HEK293T (cell line): ENCODE data around the gene NOXO1.

Experiments
- CTCF ChIA-PET: fragments of 350-600 bp; formaldehyde crosslinking; extraction: SDS; loops from one replicate; lab custom pipeline; 2021; ENCODE audit warnings: antibody characterized with exemption, inconsistent platforms; lab: Yijun Ruan, JAX
- POLR2A ChIA-PET: fragments of 350-600 bp; formaldehyde crosslinking; extraction: SDS; loops from one replicate; lab custom pipeline; 2020; ENCODE audit warnings: antibody characterized with exemption, inconsistent platforms; lab: Yijun Ruan, JAX
- DNase-seq: peaks from one replicate; pipeline ENCODE4 v3.0.0; 2012; ENCODE audit warnings: mixed read lengths; ENCODE audit errors: extremely low spot score
- ARNT ChIP-seq: fragments of 450-650 bp; IDR thresholded peaks from 2 replicates; pipeline ENCODE4 v1.6.1; 2017; ENCODE audit warnings: mild to moderate bottlenecking
- BHLHE40 ChIP-seq: fragments of 450-650 bp; IDR thresholded peaks from 2 replicates; pipeline ENCODE4 v1.6.1; 2016; ENCODE audit warnings: mild to moderate bottlenecking, moderate library complexity, borderline replicate concordance
- CTBP1 ChIP-seq: fragments of 450-650 bp; IDR thresholded peaks from 2 replicates; pipeline ENCODE4 v1.6.1; 2016; ENCODE audit warnings: borderline replicate concordance
- ELF4 ChIP-seq: fragments of 450-650 bp; IDR thresholded peaks from 2 replicates; pipeline ENCODE4 v1.6.1; 2017; ENCODE audit warnings: antibody characterized with exemption
- FOXA1 ChIP-seq: fragments of 450-650 bp; IDR thresholded peaks from 2 replicates; pipeline ENCODE4 v1.6.1; 2016; ENCODE audit warnings: mild to moderate bottlenecking
- FOXK2 ChIP-seq: fragments of 450-650 bp; IDR thresholded peaks from 2 replicates; pipeline ENCODE4 v1.6.1; 2016; ENCODE audit warnings: mild to moderate bottlenecking
- FOXM1 ChIP-seq: fragments of 450-650 bp; IDR thresholded peaks from 2 replicates; pipeline ENCODE4 v1.6.1; 2017; ENCODE audit warnings: mild to moderate bottlenecking, borderline replicate concordance
- HDGF ChIP-seq: fragments of 450-650 bp; IDR thresholded peaks from 2 replicates; pipeline ENCODE4 v1.6.1; 2017; ENCODE audit warnings: antibody characterized with exemption, borderline replicate concordance
- L3MBTL2 ChIP-seq: fragments of 450-650 bp; conservative IDR thresholded peaks from 2 replicates; pipeline ENCODE4 v1.6.1; 2016; ENCODE audit warnings: mild to moderate bottlenecking
- LEF1 ChIP-seq: fragments of 450-650 bp; IDR thresholded peaks from 2 replicates; pipeline ENCODE4 v1.6.1; 2017; ENCODE audit warnings: mild to moderate bottlenecking, borderline replicate concordance
- NFRKB ChIP-seq: fragments of 450-650 bp; IDR thresholded peaks from 2 replicates; pipeline ENCODE4 v1.6.1; 2016; ENCODE audit warnings: mild to moderate bottlenecking, moderate library complexity
- SP1 ChIP-seq: fragments of 450-650 bp; IDR thresholded peaks from 2 replicates; pipeline ENCODE4 v1.6.1; 2017
- SUZ12 ChIP-seq: fragments of 450-650 bp; IDR thresholded peaks from 2 replicates; pipeline ENCODE4 v1.6.1; 2016; ENCODE audit warnings: mild to moderate bottlenecking
- TARDBP ChIP-seq: fragments of 450-650 bp; IDR thresholded peaks from 2 replicates; pipeline ENCODE4 v1.6.1; 2016
- ZNF384 ChIP-seq: fragments of 450-650 bp; IDR thresholded peaks from 2 replicates; pipeline ENCODE4 v1.6.1; 2016
- TF ChIP-seq, protein P1 (sequence below): fragments of 450-650 bp; IDR thresholded peaks from 2 replicates; pipeline ENCODE4 v1.6.1; 2016

Gene NOXO1

DNA sequence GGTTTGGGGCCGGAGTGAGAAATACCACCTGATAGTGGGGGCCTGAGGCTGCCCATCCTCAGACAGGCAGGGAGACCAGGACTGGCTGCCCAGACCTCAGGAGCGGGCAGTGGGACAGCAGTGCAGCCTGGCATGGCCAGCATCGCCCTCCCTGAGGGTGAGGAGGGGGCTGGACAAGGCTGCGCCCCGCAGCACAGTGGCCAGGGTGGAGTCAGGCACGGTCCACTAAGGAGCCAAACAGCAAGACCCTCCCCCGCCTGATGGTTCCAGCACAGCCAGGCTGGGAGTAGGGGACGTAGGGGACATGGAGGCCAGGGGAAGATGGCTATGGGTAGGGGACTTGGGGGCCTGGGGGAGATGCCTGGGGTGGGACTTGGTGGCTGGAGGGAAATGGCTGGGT is 25.0 kb upstream of the NOXO1 start:
- no peak for DNase-seq
- TF ChIP-seq NFRKB, result no peak
- no peak for TF ChIP-seq FOXA1
- TF ChIP-seq LEF1, result no peak
- TF ChIP-seq ELF4, result no peak
- no peak for TF ChIP-seq FOXM1
- TF ChIP-seq L3MBTL2, result no peak
- TF ChIP-seq, protein P1, sequence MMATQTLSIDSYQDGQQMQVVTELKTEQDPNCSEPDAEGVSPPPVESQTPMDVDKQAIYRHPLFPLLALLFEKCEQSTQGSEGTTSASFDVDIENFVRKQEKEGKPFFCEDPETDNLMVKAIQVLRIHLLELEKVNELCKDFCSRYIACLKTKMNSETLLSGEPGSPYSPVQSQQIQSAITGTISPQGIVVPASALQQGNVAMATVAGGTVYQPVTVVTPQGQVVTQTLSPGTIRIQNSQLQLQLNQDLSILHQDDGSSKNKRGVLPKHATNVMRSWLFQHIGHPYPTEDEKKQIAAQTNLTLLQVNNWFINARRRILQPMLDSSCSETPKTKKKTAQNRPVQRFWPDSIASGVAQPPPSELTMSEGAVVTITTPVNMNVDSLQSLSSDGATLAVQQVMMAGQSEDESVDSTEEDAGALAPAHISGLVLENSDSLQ, result no peak
- TF ChIP-seq TARDBP, result no peak
- no peak for TF ChIP-seq ZNF384
- TF ChIP-seq BHLHE40, result no peak
- no peak for TF ChIP-seq SP1
- TF ChIP-seq HDGF, result no peak
- no peak for TF ChIP-seq CTBP1
- TF ChIP-seq ARNT, result no peak
- CTCF ChIA-PET, result no interaction called here
- POLR2A ChIA-PET, result interaction anchor here (3.1 kb wide), 1 partner anchor 41 kb away, joined by 23 read pairs; the partner anchor contains the start of gene RPS2

DNA sequence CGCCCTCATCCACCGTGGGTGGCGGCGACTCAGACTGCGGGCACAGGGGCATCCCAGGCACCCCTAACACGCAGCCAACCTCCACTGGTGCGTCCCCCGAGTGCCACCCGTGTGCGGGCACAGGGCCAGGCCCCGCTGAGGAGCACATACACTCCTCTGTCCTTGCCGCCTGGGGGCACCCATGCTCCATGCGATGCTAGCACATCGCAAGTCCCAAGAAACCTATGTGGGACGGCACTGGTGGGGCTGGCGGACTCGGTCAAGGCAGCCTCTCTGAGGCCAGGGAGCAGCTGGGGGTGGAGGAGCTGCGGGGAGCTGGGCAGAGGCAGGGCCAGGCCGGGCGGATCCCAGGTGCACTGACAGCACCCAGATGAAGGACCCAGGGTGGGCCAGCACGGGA is 24.4 kb upstream of the NOXO1 start:
- DNase-seq, result no peak
- CTCF ChIA-PET, result interaction anchor here (0.7 kb wide), 1 partner anchor 75 kb away, joined by 3 read pairs; no protein-coding TSS in a partner anchor
- TF ChIP-seq BHLHE40 (no peak), FOXA1 (no peak), NFRKB (no peak), HDGF (no peak), L3MBTL2 (no peak), CTBP1 (no peak), LEF1 (no peak), TARDBP (no peak), SUZ12 (no peak), SP1 (no peak), ARNT (no peak), ZNF384 (no peak), FOXK2 (no peak), ELF4 (no peak), FOXM1 (no peak)
- TF ChIP-seq, protein P1, result no peak

DNA sequence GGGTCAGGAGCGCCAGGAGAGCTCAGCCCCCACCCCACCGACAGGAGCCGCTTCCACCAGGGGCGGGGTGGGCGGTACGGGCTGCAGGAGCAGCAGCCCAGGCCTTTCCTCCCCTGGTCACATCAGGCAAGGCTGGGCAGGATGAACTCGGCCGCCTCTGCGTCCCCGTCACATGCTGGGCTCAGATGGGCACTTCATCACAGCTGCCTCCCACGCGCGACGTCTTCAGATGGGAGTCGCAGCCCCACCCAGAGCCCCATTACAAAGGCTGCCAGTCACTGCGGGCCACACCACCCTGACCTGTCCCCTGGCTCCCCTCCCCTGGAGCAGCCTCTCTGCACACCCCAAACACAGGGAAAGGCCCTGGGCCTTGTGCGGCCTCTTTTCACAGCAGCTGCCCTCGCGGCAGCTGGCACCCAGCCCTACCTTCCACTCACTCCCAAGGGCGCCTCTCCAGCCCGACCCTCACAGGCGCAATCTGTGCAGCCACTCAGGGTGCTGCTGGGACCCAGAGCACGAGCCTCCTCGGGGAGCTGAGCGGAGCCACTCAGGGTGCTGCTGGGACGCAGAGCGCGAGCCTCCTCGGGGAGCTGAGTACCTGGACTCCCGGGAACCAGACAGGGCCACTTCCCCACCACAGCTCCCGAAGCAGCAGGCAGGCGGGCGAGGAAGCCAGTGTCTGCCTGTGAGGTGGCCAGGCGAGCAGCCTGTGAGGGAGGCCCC is 23.7 kb upstream of the NOXO1 start:
- ChIA-PET POLR2A (interaction anchor here (1.4 to 3.1 kb wide), 4 partner anchors 10 to 150 kb away, joined by 4 to 23 read pairs (median 8); partner anchors contain the start of genes RPS2 and TRAF7), CTCF (interaction anchor here (0.7 to 1.7 kb wide), 5 partner anchors 10 to 135 kb away, joined by 3 to 13 read pairs (median 6); no protein-coding TSS in a partner anchor)
- DNase-seq, result no peak

More for the DNA sequence above, 24.4 kb upstream of the NOXO1 start:
- POLR2A ChIA-PET, result interaction anchor here (1.4 to 3.1 kb wide), 3 partner anchors 9 to 150 kb away, joined by 6 to 23 read pairs (median 9); partner anchors contain the start of genes RPS2 and TRAF7

DNA sequence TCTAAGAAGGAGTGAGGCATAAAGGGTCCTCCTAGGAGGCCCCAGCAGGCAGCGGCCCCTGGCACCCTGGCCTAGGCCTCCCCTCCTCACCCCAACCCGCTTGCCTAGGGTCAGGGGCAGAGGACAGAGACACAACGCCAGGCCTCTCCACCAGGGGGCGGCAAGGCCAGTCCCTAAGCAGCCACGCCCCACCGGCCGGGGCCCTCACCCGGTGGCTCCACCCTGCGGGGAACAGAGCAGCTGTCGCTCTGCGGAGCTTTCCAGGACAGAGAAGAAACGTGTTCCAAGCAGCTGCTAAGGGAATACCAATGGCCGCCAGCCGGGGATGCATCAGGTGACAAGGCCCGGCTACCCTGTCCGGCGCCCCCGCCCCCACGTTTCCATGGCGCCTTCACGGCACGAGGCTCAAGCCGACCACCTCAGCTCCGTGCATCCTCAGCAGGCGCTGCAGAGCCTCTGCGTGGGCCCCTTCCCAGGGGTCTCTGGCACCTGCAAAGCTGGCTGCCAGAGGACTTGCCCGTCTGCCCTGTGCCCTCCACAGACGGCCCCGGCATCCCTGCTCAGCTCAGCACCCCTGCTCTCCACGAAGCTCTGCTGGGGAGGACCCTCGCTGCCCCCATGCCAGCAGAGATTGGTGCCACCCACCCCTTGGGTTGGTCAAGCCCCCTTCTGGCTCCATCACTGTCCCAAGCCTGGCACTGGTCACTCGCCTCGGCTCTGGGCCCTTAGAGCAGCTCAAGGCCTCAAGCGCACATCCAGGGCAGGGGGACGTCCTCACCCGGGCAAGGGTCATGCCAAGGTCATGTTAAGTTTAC is 22.8 kb upstream of the NOXO1 start:
- ChIA-PET POLR2A (interaction anchor here (0.7 to 3.1 kb wide), 10 partner anchors 10 to 151 kb away, joined by 3 to 23 read pairs (median 5); partner anchors contain the start of genes GFER, NTHL1, RPS2 and TBL3), CTCF (interaction anchor here (0.6 to 1.7 kb wide), 9 partner anchors 9 to 149 kb away, joined by 3 to 13 read pairs (median 5); partner anchors contain the start of gene NOXO1)
- TF ChIP-seq L3MBTL2 (no peak), FOXA1 (no peak)
- TF ChIP-seq, protein P1, result peak; percentile 86
- DNase-seq, result peak; percentile 91

More for the DNA sequence above, 23.7 kb upstream of the NOXO1 start:
- TF ChIP-seq SUZ12 (no peak), ELF4 (no peak), BHLHE40 (no peak), HDGF (no peak)

- ChIA-PET CTCF (interaction anchor here (0.9 to 1.7 kb wide), 6 partner anchors 9 to 150 kb away, joined by 4 to 13 read pairs (median 6); partner anchors contain the start of gene NOXO1), POLR2A (interaction anchor here (0.9 to 3.1 kb wide), 8 partner anchors 12 to 152 kb away, joined by 4 to 23 read pairs (median 5); partner anchors contain the start of genes GFER, NTHL1, RPS2 and TBL3)
- no peak for DNase-seq
- TF ChIP-seq SP1, result no peak
Measured at GRCh38 chr16:2003231-2003826, 22.1 kb upstream of the NOXO1 start.
